Activated CD4-positive, CD25-positive, alpha-beta regulatory T cell treated with anti-CD3 and anti-CD28 coated beads, Interleukin-2, amount 50 U/mL, for 24 hours (primary cell): Measurements from ENCODE around the gene BEST1.

Source experiments
- ATAC-seq, 2 donors: fragments of 150-1000 bp; cut with Tn5 transposase; one replicate each; pipeline ENCODE4 v1.10.0; 2021; ENCODE audit warnings: mild to moderate bottlenecking in 1 of 2, moderate library complexity in 1 of 2

The BEST1 gene

GRCh38 chr11:61950035-61950547 is at the start of gene BEST1:
Gene BEST1 (plus strand): TSS chr11:61950351. CDS start chr11:61951807, 1,456 bp downstream.
- ATAC-seq: no peak

- no peak for ATAC-seq
Measured at GRCh38 chr11:61901397-61901796, 48.8 kb upstream of the BEST1 start.

- ATAC-seq: no peak
Measured at GRCh38 chr11:61902313-61902712, 47.8 kb upstream of the BEST1 start.

- ATAC-seq: no peak
Measured at GRCh38 chr11:61903845-61904244, 46.3 kb upstream of the BEST1 start.

GRCh38 chr11:61904539-61905048 is 45.6 kb upstream of the BEST1 start:
- ATAC-seq: peak in 1 of 2 donors; percentile 31

GRCh38 chr11:61905067-61905696 is 45.0 kb upstream of the BEST1 start:
- ATAC-seq: no peak

GRCh38 chr11:61905801-61906521 is 44.2 kb upstream of the BEST1 start:
- ATAC-seq: no peak

- ATAC-seq: no peak
Measured at GRCh38 chr11:61906522-61906909, 43.6 kb upstream of the BEST1 start.

- no peak for ATAC-seq
Measured at GRCh38 chr11:61907282-61907681, 42.9 kb upstream of the BEST1 start.

GRCh38 chr11:61907871-61908729 is 42.1 kb upstream of the BEST1 start:
- ATAC-seq: no peak

GRCh38 chr11:61908730-61909316 is 41.3 kb upstream of the BEST1 start:
- ATAC-seq: no peak

- no peak for ATAC-seq
Measured at GRCh38 chr11:61910187-61911127, 39.7 kb upstream of the BEST1 start.

- no peak for ATAC-seq
Measured at GRCh38 chr11:61911128-61911700, 38.9 kb upstream of the BEST1 start.

GRCh38 chr11:61911701-61912529 is 38.2 kb upstream of the BEST1 start:
- ATAC-seq: no peak

- no peak for ATAC-seq
Measured at GRCh38 chr11:61912530-61912898, 37.6 kb upstream of the BEST1 start.

- no peak for ATAC-seq
Measured at GRCh38 chr11:61912991-61913698, 37.0 kb upstream of the BEST1 start.

- ATAC-seq: no peak
Measured at GRCh38 chr11:61913699-61914395, 36.3 kb upstream of the BEST1 start.

GRCh38 chr11:61914471-61915171 is 35.5 kb upstream of the BEST1 start:
- no peak for ATAC-seq
